Adipose tissue (tissue), 3 donors: ENCODE results near the gene RHO. TPM values are rescaled to one million over a fixed set of nuclear protein-coding genes. Genes with fewer than 3 reads are reported as not detected.

Experiments used
- H3K27ac ChIP-seq: one replicate; pipeline ENCODE4 v1.5.1; 2013; ENCODE audit warnings: low read depth, low read length
- WGBS, 3 donors: extraction: QIAGEN DNeasy Blood & Tissue Kit; methylation state at CpG; one replicate each; pipeline ENCODE4 v1.1.7; 2013; 5-methylcytosine and 5-hydroxymethylcytosine counted together
- polyA plus RNA-seq, 3 donors: library from polyadenylated mRNA; stranded (reverse); fragments of 200-250 nt; gene quantifications; one replicate each; pipeline ENCODE4 v1.2.3, GENCODE V29; 2013
- donor health status: healthy with polysubstance abuse.
- donor health status: Bipolar disorder and iron deficiency.
- donor health status: healthy.

RHO gene
- polyA plus RNA-seq, 3 donors: not detected

DNA sequence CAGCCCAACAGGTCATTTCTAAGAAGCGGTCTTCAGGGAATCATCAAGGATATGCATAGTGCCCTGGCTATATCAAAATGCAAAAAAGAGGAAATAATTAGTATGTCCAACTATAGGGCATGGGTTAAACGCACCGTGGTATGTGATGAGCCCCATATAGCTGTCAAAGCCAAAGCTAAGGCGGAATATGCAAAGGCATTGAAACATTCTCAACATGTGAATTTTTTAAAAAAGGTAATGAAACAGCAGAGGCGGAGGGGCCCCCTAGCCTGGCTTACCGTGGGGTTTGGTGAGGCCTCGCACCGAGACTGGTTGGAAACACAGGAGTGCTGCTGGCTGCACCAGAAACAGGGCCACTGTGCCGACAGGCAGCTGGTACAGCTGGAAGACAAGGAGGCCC is 54.9 kb downstream of the RHO start:
- H3K27ac ChIP-seq: no peak overlapping the region
- WGBS, 3 donors: 92 to 95% (median 93%) methylated on average over 9 of the region's 9 CpGs

DNA sequence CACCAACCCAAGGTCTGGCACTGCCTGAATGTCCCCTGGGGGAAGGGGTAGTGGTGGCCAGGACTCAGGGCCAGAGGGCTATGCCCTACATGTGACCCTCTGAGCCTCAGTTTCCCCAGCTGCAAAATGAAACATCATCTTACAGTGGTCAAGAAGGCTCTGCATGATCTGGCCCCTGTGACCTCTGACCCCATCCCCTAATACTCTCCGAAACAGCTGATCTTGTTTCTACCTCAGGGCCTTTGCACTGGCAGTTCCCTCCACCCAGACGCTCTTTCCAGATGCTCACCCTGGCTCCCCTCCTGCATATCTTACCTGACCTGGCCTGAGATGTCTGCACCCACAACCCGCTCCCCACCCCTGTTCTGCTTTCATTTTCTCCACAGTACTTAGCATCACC is 56.2 kb downstream of the RHO start:
- 71 to 98% (median 96%) methylated on average over 3 of the region's 3 CpGs for WGBS, 3 donors
- H3K27ac ChIP-seq: no peak overlapping the region

Other genes starting within 250 kb of the RHO start
- 10 to 100 TPM; 10.4 to 41.6 (median 28.6) TPM for gene HMCES, start 249.8 kb upstream of the RHO start, polyA plus RNA-seq
- gene EFCAB12, start 100.0 kb upstream of the RHO start, polyA plus RNA-seq: 1 to 10 TPM in 1 of 3 donors, under 1 TPM in 2; 0.45 to 1.1 (median 0.56) TPM
- gene MBD4, start 88.7 kb upstream of the RHO start, polyA plus RNA-seq: 10 to 100 TPM; 14.3 to 19.0 (median 16.8) TPM
- 10 to 100 TPM; 14.1 to 19.0 (median 15.6) TPM for gene IFT122, start 88.4 kb upstream of the RHO start, polyA plus RNA-seq
- not detected for gene H1-8, start 14.5 kb downstream of the RHO start, polyA plus RNA-seq
- 100 to 1,000 TPM in 2 of 3 donors, 10 to 100 TPM in 1; 30.1 to 266 (median 131) TPM for gene PLXND1, start 78.0 kb downstream of the RHO start, polyA plus RNA-seq